Astrocyte (in vitro differentiated cells and primary cell): Measurements from ENCODE around the gene TBC1D16.

ENCODE experiments used
- CTCF ChIP-seq: IDR thresholded peaks from 2 replicates; pipeline ENCODE4 v1.5.1; 2011; ENCODE audit warnings: low read depth, mild to moderate bottlenecking, inconsistent platforms, low read length, moderate library complexity; ENCODE audit not compliant: insufficient read depth
- EZH2 ChIP-seq: IDR thresholded peaks from 2 replicates; pipeline ENCODE4 v1.6.1; 2012; ENCODE audit warnings: mild to moderate bottlenecking, low read length, inconsistent platforms; ENCODE audit not compliant: insufficient read depth

GRCh38 chr17:79927136-79927661 lies 108.5 kb downstream of the TBC1D16 start:
- TF ChIP-seq CTCF (no peak), EZH2 (no peak)
